Measurements from ENCODE around the gene MOG. TPM values are rescaled to one million over a fixed set of nuclear protein-coding genes. Genes with fewer than 3 reads are reported as not detected.

The MOG gene
- total and polyA plus RNA-seq, 11 donors: 0.19 to 7.4 (median 2.7) TPM

GRCh38 chr6:29617782-29618554 is 38.9 kb upstream of the MOG start:
- Histone ChIP-seq H3K4me1 (no peaks in the 10 kb centered on the region), H3K9me3 (no peaks in the 10 kb centered on the region), H3K27me3 (no peaks in the 10 kb centered on the region), H3K4me3 (no peak overlapping the region), H3K27ac (no peak overlapping the region), H3K36me3 (peaks cover 0 to 93% (median 61%) of the 10 kb centered on the region in 9 donors)
- DNase-seq (no peak), ATAC-seq (no peak)
- intact Hi-C loops (cut with DNase I): no loop called here
- TF ChIP-seq, protein P1, sequence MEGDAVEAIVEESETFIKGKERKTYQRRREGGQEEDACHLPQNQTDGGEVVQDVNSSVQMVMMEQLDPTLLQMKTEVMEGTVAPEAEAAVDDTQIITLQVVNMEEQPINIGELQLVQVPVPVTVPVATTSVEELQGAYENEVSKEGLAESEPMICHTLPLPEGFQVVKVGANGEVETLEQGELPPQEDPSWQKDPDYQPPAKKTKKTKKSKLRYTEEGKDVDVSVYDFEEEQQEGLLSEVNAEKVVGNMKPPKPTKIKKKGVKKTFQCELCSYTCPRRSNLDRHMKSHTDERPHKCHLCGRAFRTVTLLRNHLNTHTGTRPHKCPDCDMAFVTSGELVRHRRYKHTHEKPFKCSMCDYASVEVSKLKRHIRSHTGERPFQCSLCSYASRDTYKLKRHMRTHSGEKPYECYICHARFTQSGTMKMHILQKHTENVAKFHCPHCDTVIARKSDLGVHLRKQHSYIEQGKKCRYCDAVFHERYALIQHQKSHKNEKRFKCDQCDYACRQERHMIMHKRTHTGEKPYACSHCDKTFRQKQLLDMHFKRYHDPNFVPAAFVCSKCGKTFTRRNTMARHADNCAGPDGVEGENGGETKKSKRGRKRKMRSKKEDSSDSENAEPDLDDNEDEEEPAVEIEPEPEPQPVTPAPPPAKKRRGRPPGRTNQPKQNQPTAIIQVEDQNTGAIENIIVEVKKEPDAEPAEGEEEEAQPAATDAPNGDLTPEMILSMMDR (IDR thresholded peaks at IDR 0.05): no peak
- TF ChIP-seq POLR2A (IDR thresholded peaks at IDR 0.05): no peak
- WGBS, 4 donors: 96 to 97% (median 97%) methylated on average over 8 of the region's 8 CpGs

GRCh38 chr6:29619578-29620160 is 37.2 kb upstream of the MOG start:
- 89 to 98% (median 93%) methylated on average over 1 of the region's 1 CpG for WGBS, 4 donors
- Histone ChIP-seq H3K9me3 (no peaks in the 10 kb centered on the region), H3K4me3 (no peak overlapping the region), H3K27ac (no peak overlapping the region), H3K27me3 (no peaks in the 10 kb centered on the region), H3K36me3 (peaks cover 0 to 87% (median 47%) of the 10 kb centered on the region in 9 donors), H3K4me1 (no peaks in the 10 kb centered on the region)
- intact Hi-C loops (cut with DNase I): no loop called here
- peak in 1 of 4 donors; percentile 38 for ATAC-seq
- no peak for DNase-seq
- TF ChIP-seq, protein P1 (IDR thresholded peaks at IDR 0.05): no peak
- TF ChIP-seq POLR2A (IDR thresholded peaks at IDR 0.05): no peak

- H3K4me3 ChIP-seq: no peak overlapping the region
- WGBS, 4 donors: 81 to 87% (median 82%) methylated on average over 4 of the region's 4 CpGs
- no peaks in the 10 kb centered on the region for H3K9me3 ChIP-seq
- ATAC-seq: no peak
- H3K4me1 ChIP-seq: no peaks in the 10 kb centered on the region
- H3K36me3 ChIP-seq: peaks cover 0 to 79% (median 45%) of the 10 kb centered on the region in 9 donors
- TF ChIP-seq, protein P1 (IDR thresholded peaks at IDR 0.05): no peak
- TF ChIP-seq POLR2A (IDR thresholded peaks at IDR 0.05): no peak
- DNase-seq: no peak
- intact Hi-C loops (cut with DNase I): no loop called here
- H3K27me3 ChIP-seq: no peaks in the 10 kb centered on the region
- H3K27ac ChIP-seq: no peak overlapping the region
Observed at GRCh38 chr6:29620630-29621029, 36.3 kb upstream of the MOG start.

GRCh38 chr6:29624520-29624961 is 32.4 kb upstream of the MOG start:
- H3K36me3 ChIP-seq: peaks cover 0 to 45% (median 32%) of the 10 kb centered on the region in 9 donors
- H3K27me3 ChIP-seq: no peaks in the 10 kb centered on the region
- intact Hi-C loops (cut with DNase I): no loop called here
- no peak overlapping the region for H3K27ac ChIP-seq
- ATAC-seq (no peak), DNase-seq (no peak)
- TF ChIP-seq POLR2A (IDR thresholded peaks at IDR 0.05): no peak
- TF ChIP-seq, protein P1 (IDR thresholded peaks at IDR 0.05): no peak
- no peaks in the 10 kb centered on the region for H3K9me3 ChIP-seq
- 88 to 92% (median 89%) methylated on average over 3 of the region's 3 CpGs for WGBS, 4 donors
- H3K4me3 ChIP-seq: no peak overlapping the region
- peaks cover 0 to 24% (median 11%) of the 10 kb centered on the region in 12 donors for H3K4me1 ChIP-seq
